H9 (cell line): ENCODE results near the gene FGR. TPM values are rescaled to one million over a fixed set of nuclear protein-coding genes. Genes with fewer than 3 reads are reported as not detected.

Source experiments
- DNase-seq: peaks from one replicate; pipeline ENCODE4 v3.0.0-alpha.2; 2017
- H2AFZ ChIP-seq: one replicate; pipeline ENCODE4 v1.6.1; 2013; ENCODE audit warnings: mild to moderate bottlenecking, low read length, control low read depth, moderate library complexity
- H2AK5ac ChIP-seq: 2 replicates; pipeline ENCODE4 v1.6.1; 2013; ENCODE audit warnings: low read length, control low read depth, mixed read lengths; ENCODE audit not compliant: insufficient read length
- H2BK120ac ChIP-seq: one replicate; pipeline ENCODE4 v1.6.1; 2013; ENCODE audit warnings: low read depth, mild to moderate bottlenecking, low read length, control low read depth, inconsistent platforms; ENCODE audit not compliant: poor library complexity, severe bottlenecking
- H2BK12ac ChIP-seq: 2 replicates; pipeline ENCODE4 v1.6.1; 2013; ENCODE audit warnings: low read length, control low read depth, mixed read lengths, low read depth; ENCODE audit not compliant: insufficient read length
- H2BK15ac ChIP-seq: 2 replicates; pipeline ENCODE4 v1.6.1; 2013; ENCODE audit warnings: low read depth, low read length, control low read depth
- H2BK20ac ChIP-seq: one replicate; pipeline ENCODE4 v1.6.1; 2013; ENCODE audit warnings: low read depth, mild to moderate bottlenecking, low read length, control low read depth, inconsistent platforms; ENCODE audit not compliant: poor library complexity, severe bottlenecking
- H2BK5ac ChIP-seq: 2 replicates; pipeline ENCODE4 v1.6.1; 2013; ENCODE audit warnings: low read length, control low read depth, mixed read lengths; ENCODE audit not compliant: insufficient read length
- H3K14ac ChIP-seq: 2 replicates; pipeline ENCODE4 v1.6.1; 2013; ENCODE audit warnings: low read length, control low read depth; ENCODE audit not compliant: insufficient read depth
- H3K18ac ChIP-seq: 2 replicates; pipeline ENCODE4 v1.6.1; 2013; ENCODE audit warnings: low read depth, mild to moderate bottlenecking, mixed read lengths, low read length, control low read depth; ENCODE audit not compliant: insufficient read length
- H3K23ac ChIP-seq: 2 replicates; pipeline ENCODE4 v1.6.1; 2013; ENCODE audit warnings: low read length, control low read depth, mixed read lengths, low read depth; ENCODE audit not compliant: insufficient read length
- H3K23me2 ChIP-seq: 2 replicates; pipeline ENCODE4 v1.6.1; 2013; ENCODE audit warnings: low read depth, mild to moderate bottlenecking, mixed read lengths, low read length, control low read depth; ENCODE audit not compliant: insufficient read length, poor library complexity, severe bottlenecking
- H3K27ac ChIP-seq: 2 replicates; pipeline ENCODE4 v1.5.1; 2013; ENCODE audit warnings: low read length, control low read depth, mixed read lengths, low read depth; ENCODE audit not compliant: insufficient read length
- H3K27me3 ChIP-seq: 2 replicates; pipeline ENCODE4 v1.6.1; 2013; ENCODE audit warnings: low read length, control low read depth, inconsistent platforms; ENCODE audit not compliant: insufficient read depth
- H3K4ac ChIP-seq: 2 replicates; pipeline ENCODE4 v1.6.1; 2013; ENCODE audit warnings: low read depth, mild to moderate bottlenecking, control low read depth, inconsistent platforms, low read length, moderate library complexity
- H3K4me1 ChIP-seq: 2 replicates; pipeline ENCODE4 v1.6.1; 2013; ENCODE audit warnings: low read length, control low read depth, inconsistent platforms; ENCODE audit not compliant: insufficient read depth
- H3K4me2 ChIP-seq: 2 replicates; pipeline ENCODE4 v1.6.1; 2013; ENCODE audit warnings: low read length, control low read depth, mixed read lengths; ENCODE audit not compliant: insufficient read length, insufficient read depth
- H3K56ac ChIP-seq: 2 replicates; pipeline ENCODE4 v1.6.1; 2013; ENCODE audit warnings: low read depth, mild to moderate bottlenecking, mixed read lengths, low read length, control low read depth; ENCODE audit not compliant: insufficient read length
- H3K79me1 ChIP-seq: 2 replicates; pipeline ENCODE4 v1.6.1; 2013; ENCODE audit warnings: low read depth, mild to moderate bottlenecking, moderate library complexity, low read length, control low read depth, inconsistent platforms; ENCODE audit not compliant: insufficient read depth, poor library complexity, severe bottlenecking
- H3K79me2 ChIP-seq: 2 replicates; pipeline ENCODE4 v1.6.1; 2013; ENCODE audit warnings: low read length, control low read depth, inconsistent platforms; ENCODE audit not compliant: insufficient read depth
- H3K9ac ChIP-seq: 2 replicates; pipeline ENCODE4 v1.6.1; 2013; ENCODE audit warnings: low read length, control low read depth, mixed read lengths; ENCODE audit not compliant: insufficient read length; ENCODE audit errors: extremely low read depth
- H3K9me3 ChIP-seq: one replicate; pipeline ENCODE4 v1.6.1; 2013; ENCODE audit warnings: low read depth, low read length, inconsistent platforms; ENCODE audit not compliant: control insufficient read depth
- H3T11ph ChIP-seq: one replicate; pipeline ENCODE4 v1.6.1; 2013; ENCODE audit warnings: mild to moderate bottlenecking, low read length, control low read depth, inconsistent platforms
- H4K20me1 ChIP-seq: one replicate; pipeline ENCODE4 v1.6.1; 2013; ENCODE audit not compliant: control insufficient read depth, insufficient read length, insufficient read depth
- H4K5ac ChIP-seq: 2 replicates; pipeline ENCODE4 v1.6.1; 2013; ENCODE audit warnings: low read depth, mild to moderate bottlenecking, mixed read lengths, low read length, control low read depth; ENCODE audit not compliant: insufficient read length
- H4K8ac ChIP-seq: replicated peaks from 2 replicates; pipeline ENCODE4 v1.6.1; 2013; ENCODE audit warnings: low read length, control low read depth, mixed read lengths, low read depth; ENCODE audit not compliant: insufficient read length
- H4K91ac ChIP-seq: 2 replicates; pipeline ENCODE4 v1.6.1; 2013; ENCODE audit warnings: low read depth, mild to moderate bottlenecking, moderate library complexity, mixed read lengths, low read length, control low read depth; ENCODE audit not compliant: insufficient read length
- H3K27ac Mint-ChIP-seq, 3 experiments: 2 replicates in 2 of 3; 3 replicates in 1 of 3; pipeline ENCODE4 v1.8.0; 2020 to 2021; ENCODE audit warnings: mixed read lengths in 3 of 3, mild to moderate bottlenecking in 1 of 3, moderate library complexity in 1 of 3
- H3K27me3 Mint-ChIP-seq: 2 replicates; pipeline ENCODE4 v1.8.0; 2021; ENCODE audit warnings: low read depth, mild to moderate bottlenecking, moderate library complexity, mixed read lengths
- H3K36me3 Mint-ChIP-seq, 3 experiments: 2 replicates in 2 of 3; 3 replicates in 1 of 3; pipeline ENCODE4 v1.8.0; 2020 to 2021; ENCODE audit warnings: low read depth in 3 of 3, mixed read lengths in 3 of 3; ENCODE audit not compliant: insufficient read depth in 1 of 3
- H3K4me1 Mint-ChIP-seq, 2 experiments: 2 replicates each; pipeline ENCODE4 v1.8.0; 2020; ENCODE audit warnings: mixed read lengths in 2 of 2
- H3K4me3 Mint-ChIP-seq, 2 experiments: 2 replicates in 1 of 2; 3 replicates in 1 of 2; pipeline ENCODE4 v1.8.0; 2020 to 2021; ENCODE audit warnings: mild to moderate bottlenecking in 2 of 2, mixed read lengths in 2 of 2, moderate library complexity in 1 of 2
- H3K9me3 Mint-ChIP-seq, 2 experiments: 2 replicates in 1 of 2; 3 replicates in 1 of 2; pipeline ENCODE4 v1.8.0; 2020; ENCODE audit warnings: mild to moderate bottlenecking in 2 of 2, mixed read lengths in 2 of 2, moderate library complexity in 1 of 2
- total RNA-seq: library from RNA; stranded (reverse); gene quantifications from 2 replicates; pipeline ENCODE4 v1.2.1, GENCODE V29; 2021
- TF ChIP-seq, protein P1 (sequence below): fragments of 200-600 bp; sonication (generic); conservative IDR thresholded peaks from 3 replicates; pipeline ENCODE4 v1.8.0; 2021; ENCODE audit warnings: antibody characterized with exemption, mild to moderate bottlenecking

The FGR gene
- total RNA-seq, 1 experiment from 2014 or later = not detected

DNA sequence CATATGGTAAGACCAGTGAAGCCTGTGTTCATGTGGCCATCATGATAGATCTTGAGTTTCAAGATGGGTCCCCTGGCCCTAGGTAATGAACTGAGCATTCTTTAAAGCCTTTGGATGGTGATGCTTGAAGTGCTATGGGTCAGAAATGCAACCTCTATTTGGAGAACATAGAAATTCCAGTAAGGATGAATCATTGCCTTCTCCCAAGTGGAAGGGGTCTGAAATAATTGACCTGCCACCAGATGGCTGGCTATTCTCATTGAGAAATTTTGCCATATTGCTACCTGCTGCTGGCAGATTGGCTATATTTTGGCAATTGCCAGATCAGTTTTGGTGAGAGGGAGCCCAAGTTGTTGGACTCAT lies 37.7 kb upstream of the FGR start:
- H4K5ac ChIP-seq = no peak overlapping the region
- Mint-ChIP-seq H3K27me3 (peaks cover 24% of the 10 kb centered on the region), H3K9me3 (no peaks in the 10 kb centered on the region), H3K27ac (no peak overlapping the region), H3K4me1 (peaks cover 9 to 20% of the 10 kb centered on the region in 2 experiments), H3K36me3 (no peaks in the 10 kb centered on the region), H3K4me3 (peak overlapping the region; percentile 70 to 80; a peak in 4 of 5 replicates)
- no peak overlapping the region for H3K27ac ChIP-seq
- no peak overlapping the region for H3K9ac ChIP-seq
- H3K23ac ChIP-seq = no peak overlapping the region
- H3K56ac ChIP-seq = no peak overlapping the region
- H3K4me1 ChIP-seq = no peaks in the 10 kb centered on the region; the same call in 1 of the 2 replicates
- H4K91ac ChIP-seq = no peak overlapping the region
- no peak overlapping the region for H2AK5ac ChIP-seq
- no peaks in the 10 kb centered on the region for H3K9me3 ChIP-seq
- no peak overlapping the region for H2BK15ac ChIP-seq
- H3K79me2 ChIP-seq = no peaks in the 10 kb centered on the region
- no peak overlapping the region for H3K18ac ChIP-seq
- TF ChIP-seq, protein P1, sequence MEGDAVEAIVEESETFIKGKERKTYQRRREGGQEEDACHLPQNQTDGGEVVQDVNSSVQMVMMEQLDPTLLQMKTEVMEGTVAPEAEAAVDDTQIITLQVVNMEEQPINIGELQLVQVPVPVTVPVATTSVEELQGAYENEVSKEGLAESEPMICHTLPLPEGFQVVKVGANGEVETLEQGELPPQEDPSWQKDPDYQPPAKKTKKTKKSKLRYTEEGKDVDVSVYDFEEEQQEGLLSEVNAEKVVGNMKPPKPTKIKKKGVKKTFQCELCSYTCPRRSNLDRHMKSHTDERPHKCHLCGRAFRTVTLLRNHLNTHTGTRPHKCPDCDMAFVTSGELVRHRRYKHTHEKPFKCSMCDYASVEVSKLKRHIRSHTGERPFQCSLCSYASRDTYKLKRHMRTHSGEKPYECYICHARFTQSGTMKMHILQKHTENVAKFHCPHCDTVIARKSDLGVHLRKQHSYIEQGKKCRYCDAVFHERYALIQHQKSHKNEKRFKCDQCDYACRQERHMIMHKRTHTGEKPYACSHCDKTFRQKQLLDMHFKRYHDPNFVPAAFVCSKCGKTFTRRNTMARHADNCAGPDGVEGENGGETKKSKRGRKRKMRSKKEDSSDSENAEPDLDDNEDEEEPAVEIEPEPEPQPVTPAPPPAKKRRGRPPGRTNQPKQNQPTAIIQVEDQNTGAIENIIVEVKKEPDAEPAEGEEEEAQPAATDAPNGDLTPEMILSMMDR = no peak
- peaks cover 10% of the 10 kb centered on the region for H3K23me2 ChIP-seq
- H3K4ac ChIP-seq = no peak overlapping the region
- H3K4me2 ChIP-seq = peak overlapping the region; percentile 68
- H4K8ac ChIP-seq = no peak overlapping the region
- H4K20me1 ChIP-seq = no peaks in the 10 kb centered on the region
- no peak overlapping the region for H2BK5ac ChIP-seq
- no peak overlapping the region for H2BK120ac ChIP-seq
- no peak for DNase-seq
- H3T11ph ChIP-seq = no peak overlapping the region
- H2BK12ac ChIP-seq = no peak overlapping the region
- no peak overlapping the region for H2AFZ ChIP-seq
- no peak overlapping the region for H2BK20ac ChIP-seq
- no peak overlapping the region for H3K14ac ChIP-seq
- H3K27me3 ChIP-seq = no peaks in the 10 kb centered on the region; the same call in 1 of the 2 replicates
- H3K79me1 ChIP-seq = no peaks in the 10 kb centered on the region
